Ishikawa (cell line): ENCODE measurements around the gene NEK9.

Source experiments
- CEBPB ChIP-seq: IDR thresholded peaks from 2 replicates; pipeline ENCODE4 v1.6.1; 2012
- CREB1 ChIP-seq: IDR thresholded peaks from 2 replicates; pipeline ENCODE4 v1.6.1; 2012; ENCODE audit warnings: low read depth
- EGR1 ChIP-seq: IDR thresholded peaks from 2 replicates; pipeline ENCODE4 v1.6.1; 2012
- EP300 ChIP-seq: IDR thresholded peaks from 2 replicates; pipeline ENCODE4 v1.6.1; 2012; ENCODE audit warnings: borderline replicate concordance
- FOXM1 ChIP-seq: IDR thresholded peaks from 2 replicates; pipeline ENCODE4 v1.6.1; 2012; ENCODE audit warnings: low read depth, borderline replicate concordance
- MAX ChIP-seq: IDR thresholded peaks from 2 replicates; pipeline ENCODE4 v1.6.1; 2012
- NFIC ChIP-seq: IDR thresholded peaks from 2 replicates; pipeline ENCODE4 v1.6.1; 2012
- RAD21 ChIP-seq: IDR thresholded peaks from 2 replicates; pipeline ENCODE4 v1.6.1; 2012; ENCODE audit warnings: low read depth
- TAF1 ChIP-seq: IDR thresholded peaks from 2 replicates; pipeline ENCODE4 v1.6.1; 2012; ENCODE audit warnings: low read depth, mild to moderate bottlenecking
- TCF12 ChIP-seq: IDR thresholded peaks from 2 replicates; pipeline ENCODE4 v1.6.1; 2012; ENCODE audit warnings: low read depth
- TEAD4 ChIP-seq: IDR thresholded peaks from 2 replicates; pipeline ENCODE4 v1.6.1; 2012
- YY1 ChIP-seq: IDR thresholded peaks from 2 replicates; pipeline ENCODE4 v1.6.1; 2012; ENCODE audit warnings: low read depth
- ZBTB7A ChIP-seq: IDR thresholded peaks from 2 replicates; pipeline ENCODE4 v1.6.1; 2012; ENCODE audit warnings: low read depth
- TF ChIP-seq, protein P1 (sequence below): IDR thresholded peaks from 2 replicates; pipeline ENCODE4 v1.6.1; 2012; ENCODE audit warnings: low read depth, mild to moderate bottlenecking
- TF ChIP-seq, protein P2 (sequence below): IDR thresholded peaks from 2 replicates; pipeline ENCODE4 v1.6.1; 2012

Gene NEK9

GRCh38 chr14:75063491-75064204 is 63.2 kb downstream of the NEK9 start, which contains the start of gene ACYP1:
Gene ACYP1, minus strand, starts transcription at chr14:75064024. Its CDS starts 471 bp downstream, at chr14:75063553.
- TF ChIP-seq TEAD4 = 0 out of 2 replicates have a peak, but pooled peaks have one; percentile 25
- peak; percentile 71 for TF ChIP-seq MAX
- 0 out of 2 replicates have a peak, but pooled peaks have one; percentile 33 for TF ChIP-seq TCF12
- no peak for TF ChIP-seq RAD21
- no peak for TF ChIP-seq YY1
- TF ChIP-seq TAF1 = peak; percentile 56; the same call in 1 of the 2 replicates
- TF ChIP-seq, protein P1, sequence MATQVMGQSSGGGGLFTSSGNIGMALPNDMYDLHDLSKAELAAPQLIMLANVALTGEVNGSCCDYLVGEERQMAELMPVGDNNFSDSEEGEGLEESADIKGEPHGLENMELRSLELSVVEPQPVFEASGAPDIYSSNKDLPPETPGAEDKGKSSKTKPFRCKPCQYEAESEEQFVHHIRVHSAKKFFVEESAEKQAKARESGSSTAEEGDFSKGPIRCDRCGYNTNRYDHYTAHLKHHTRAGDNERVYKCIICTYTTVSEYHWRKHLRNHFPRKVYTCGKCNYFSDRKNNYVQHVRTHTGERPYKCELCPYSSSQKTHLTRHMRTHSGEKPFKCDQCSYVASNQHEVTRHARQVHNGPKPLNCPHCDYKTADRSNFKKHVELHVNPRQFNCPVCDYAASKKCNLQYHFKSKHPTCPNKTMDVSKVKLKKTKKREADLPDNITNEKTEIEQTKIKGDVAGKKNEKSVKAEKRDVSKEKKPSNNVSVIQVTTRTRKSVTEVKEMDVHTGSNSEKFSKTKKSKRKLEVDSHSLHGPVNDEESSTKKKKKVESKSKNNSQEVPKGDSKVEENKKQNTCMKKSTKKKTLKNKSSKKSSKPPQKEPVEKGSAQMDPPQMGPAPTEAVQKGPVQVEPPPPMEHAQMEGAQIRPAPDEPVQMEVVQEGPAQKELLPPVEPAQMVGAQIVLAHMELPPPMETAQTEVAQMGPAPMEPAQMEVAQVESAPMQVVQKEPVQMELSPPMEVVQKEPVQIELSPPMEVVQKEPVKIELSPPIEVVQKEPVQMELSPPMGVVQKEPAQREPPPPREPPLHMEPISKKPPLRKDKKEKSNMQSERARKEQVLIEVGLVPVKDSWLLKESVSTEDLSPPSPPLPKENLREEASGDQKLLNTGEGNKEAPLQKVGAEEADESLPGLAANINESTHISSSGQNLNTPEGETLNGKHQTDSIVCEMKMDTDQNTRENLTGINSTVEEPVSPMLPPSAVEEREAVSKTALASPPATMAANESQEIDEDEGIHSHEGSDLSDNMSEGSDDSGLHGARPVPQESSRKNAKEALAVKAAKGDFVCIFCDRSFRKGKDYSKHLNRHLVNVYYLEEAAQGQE = peak; percentile 55

- TF ChIP-seq TEAD4 (no peak), TAF1 (no peak), YY1 (no peak), TCF12 (no peak), MAX (no peak), CREB1 (no peak), EP300 (no peak), EGR1 (no peak), FOXM1 (no peak), ZBTB7A (no peak), RAD21 (no peak), NFIC (no peak), CEBPB (no peak)
- TF ChIP-seq, protein P1 = no peak
- TF ChIP-seq, protein P2, sequence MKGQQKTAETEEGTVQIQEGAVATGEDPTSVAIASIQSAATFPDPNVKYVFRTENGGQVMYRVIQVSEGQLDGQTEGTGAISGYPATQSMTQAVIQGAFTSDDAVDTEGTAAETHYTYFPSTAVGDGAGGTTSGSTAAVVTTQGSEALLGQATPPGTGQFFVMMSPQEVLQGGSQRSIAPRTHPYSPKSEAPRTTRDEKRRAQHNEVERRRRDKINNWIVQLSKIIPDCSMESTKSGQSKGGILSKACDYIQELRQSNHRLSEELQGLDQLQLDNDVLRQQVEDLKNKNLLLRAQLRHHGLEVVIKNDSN = no peak
Observed at GRCh38 chr14:75063013-75063412, 63.8 kb downstream of the NEK9 start.

DNA sequence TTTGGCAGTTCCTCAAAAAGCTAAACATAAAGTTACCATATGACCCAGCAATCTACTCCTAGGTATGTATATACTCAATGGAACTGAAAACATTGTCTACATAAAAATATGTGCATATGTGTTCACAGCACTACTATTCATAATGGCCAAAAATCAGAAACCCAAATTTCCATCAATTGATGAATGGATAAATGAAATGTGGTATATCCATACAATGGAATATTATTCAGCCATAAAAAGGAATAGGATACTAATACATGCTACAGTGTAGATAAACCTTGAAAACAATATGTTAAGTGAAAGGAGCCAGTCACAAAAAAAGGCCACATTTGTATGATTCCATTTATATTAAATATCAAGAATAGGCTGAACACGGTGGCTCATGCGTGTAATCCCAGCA is 66.4 kb downstream of the NEK9 start:
- TF ChIP-seq NFIC (no peak), TCF12 (no peak), YY1 (no peak), CEBPB (no peak), RAD21 (no peak), TEAD4 (no peak), FOXM1 (no peak), EGR1 (no peak), EP300 (no peak), ZBTB7A (no peak), MAX (no peak), TAF1 (no peak), CREB1 (no peak)
- TF ChIP-seq, protein P1 = no peak
- TF ChIP-seq, protein P2 = no peak

- TF ChIP-seq NFIC (no peak), CEBPB (no peak), FOXM1 (no peak), YY1 (no peak), EP300 (no peak), RAD21 (no peak), ZBTB7A (no peak), EGR1 (no peak), CREB1 (no peak), TAF1 (no peak), TEAD4 (no peak)
- TF ChIP-seq, protein P1 = no peak
- TF ChIP-seq, protein P2 = no peak
Observed at GRCh38 chr14:75059642-75060041, 67.2 kb downstream of the NEK9 start.
